PFSK-1 (cell line): ENCODE measurements around the gene C10orf95.

ENCODE experiments used
- FOXP2 ChIP-seq: optimal IDR thresholded peaks from 2 replicates; pipeline ENCODE3; 2011; ENCODE audit warnings: borderline replicate concordance, control low read depth, inconsistent platforms; ENCODE audit not compliant: insufficient read depth; ENCODE audit errors: extremely low read length, extremely low read depth
- POLR2AphosphoS5 ChIP-seq: IDR thresholded peaks from 2 replicates; pipeline ENCODE4 v1.6.1; 2012; ENCODE audit warnings: low read depth, mild to moderate bottlenecking, control low read depth, low read length, moderate library complexity
- SIN3A ChIP-seq: IDR thresholded peaks from 2 replicates; pipeline ENCODE4 v1.6.1; 2012; ENCODE audit warnings: mild to moderate bottlenecking, low read length, moderate library complexity, borderline replicate concordance; ENCODE audit not compliant: insufficient read depth
- TAF1 ChIP-seq: IDR thresholded peaks from 2 replicates; pipeline ENCODE4 v1.6.1; 2012; ENCODE audit warnings: low read length, control low read depth, borderline replicate concordance; ENCODE audit not compliant: insufficient read depth
- TF ChIP-seq, protein P1 (sequence below), 2 experiments: IDR thresholded peaks; 2 replicates each; pipeline versions ENCODE4 v1.6.1 to v1.8.0; 2011 to 2012; ENCODE audit warnings: low read depth in 2 of 2, low read length in 2 of 2, control low read depth in 1 of 2, inconsistent platforms in 1 of 2, mild to moderate bottlenecking in 1 of 2, moderate library complexity in 1 of 2; ENCODE audit not compliant: insufficient read depth in 1 of 2

Gene C10orf95

DNA sequence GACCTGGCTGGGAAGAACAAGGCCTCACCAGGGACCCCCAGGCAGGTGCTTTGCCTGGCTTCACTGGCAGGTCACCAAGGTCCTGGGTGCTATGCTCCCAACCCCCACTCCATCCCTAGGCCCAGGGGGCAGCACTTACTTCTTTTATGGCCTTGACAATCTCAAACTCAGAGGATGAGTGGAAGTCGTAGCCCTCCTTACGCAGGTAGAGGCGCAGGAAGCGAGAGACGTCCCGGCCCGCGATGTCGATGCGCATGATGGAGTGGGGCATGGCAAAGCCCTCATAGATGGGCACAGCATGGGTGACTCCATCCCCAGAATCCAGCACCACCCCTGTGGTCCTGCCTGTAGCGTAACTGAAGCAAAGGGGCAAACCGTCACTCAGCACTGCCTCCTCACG is 32.7 kb upstream of the C10orf95 start:
- TF ChIP-seq TAF1, result no peak
- TF ChIP-seq, protein P1, sequence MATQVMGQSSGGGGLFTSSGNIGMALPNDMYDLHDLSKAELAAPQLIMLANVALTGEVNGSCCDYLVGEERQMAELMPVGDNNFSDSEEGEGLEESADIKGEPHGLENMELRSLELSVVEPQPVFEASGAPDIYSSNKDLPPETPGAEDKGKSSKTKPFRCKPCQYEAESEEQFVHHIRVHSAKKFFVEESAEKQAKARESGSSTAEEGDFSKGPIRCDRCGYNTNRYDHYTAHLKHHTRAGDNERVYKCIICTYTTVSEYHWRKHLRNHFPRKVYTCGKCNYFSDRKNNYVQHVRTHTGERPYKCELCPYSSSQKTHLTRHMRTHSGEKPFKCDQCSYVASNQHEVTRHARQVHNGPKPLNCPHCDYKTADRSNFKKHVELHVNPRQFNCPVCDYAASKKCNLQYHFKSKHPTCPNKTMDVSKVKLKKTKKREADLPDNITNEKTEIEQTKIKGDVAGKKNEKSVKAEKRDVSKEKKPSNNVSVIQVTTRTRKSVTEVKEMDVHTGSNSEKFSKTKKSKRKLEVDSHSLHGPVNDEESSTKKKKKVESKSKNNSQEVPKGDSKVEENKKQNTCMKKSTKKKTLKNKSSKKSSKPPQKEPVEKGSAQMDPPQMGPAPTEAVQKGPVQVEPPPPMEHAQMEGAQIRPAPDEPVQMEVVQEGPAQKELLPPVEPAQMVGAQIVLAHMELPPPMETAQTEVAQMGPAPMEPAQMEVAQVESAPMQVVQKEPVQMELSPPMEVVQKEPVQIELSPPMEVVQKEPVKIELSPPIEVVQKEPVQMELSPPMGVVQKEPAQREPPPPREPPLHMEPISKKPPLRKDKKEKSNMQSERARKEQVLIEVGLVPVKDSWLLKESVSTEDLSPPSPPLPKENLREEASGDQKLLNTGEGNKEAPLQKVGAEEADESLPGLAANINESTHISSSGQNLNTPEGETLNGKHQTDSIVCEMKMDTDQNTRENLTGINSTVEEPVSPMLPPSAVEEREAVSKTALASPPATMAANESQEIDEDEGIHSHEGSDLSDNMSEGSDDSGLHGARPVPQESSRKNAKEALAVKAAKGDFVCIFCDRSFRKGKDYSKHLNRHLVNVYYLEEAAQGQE (IDR thresholded peaks at IDR 0.05; ENCODE audit: insufficient read depth in 1 of 2, low read depth in 2 of 2, low read length in 2 of 2), result no peak

DNA sequence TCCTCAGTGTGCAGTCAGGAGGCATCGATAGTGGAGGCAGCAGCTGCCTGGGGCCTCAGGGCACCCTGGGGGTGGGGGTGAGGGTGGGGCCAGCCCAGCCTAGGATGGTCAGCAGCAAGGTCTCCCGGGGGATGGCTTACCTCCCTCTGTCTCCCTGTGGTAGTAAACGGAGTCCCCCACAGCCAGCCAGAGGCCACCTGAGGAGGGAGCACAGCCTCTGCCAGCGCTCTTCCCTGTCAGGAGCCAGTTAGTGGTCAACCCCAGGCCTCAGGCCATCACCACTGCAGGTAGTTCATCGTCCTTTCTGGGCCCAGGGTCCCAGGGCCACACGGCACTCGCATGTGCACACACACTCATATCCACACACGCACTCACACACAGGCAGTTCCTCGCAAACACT is 29.1 kb upstream of the C10orf95 start:
- TF ChIP-seq TAF1 (no peak), SIN3A (no peak), FOXP2 (no peak), POLR2AphosphoS5 (no peak)
- TF ChIP-seq, protein P1 (IDR thresholded peaks at IDR 0.05; ENCODE audit: insufficient read depth in 1 of 2, low read depth in 2 of 2, low read length in 2 of 2), result no peak

GRCh38 chr10:102479651-102480050 is 28.3 kb upstream of the C10orf95 start:
- TF ChIP-seq TAF1 (no peak), SIN3A (no peak), FOXP2 (no peak), POLR2AphosphoS5 (no peak)
- TF ChIP-seq, protein P1 (IDR thresholded peaks at IDR 0.05; ENCODE audit: insufficient read depth in 1 of 2, low read depth in 2 of 2, low read length in 2 of 2), result no peak

GRCh38 chr10:102476466-102477141 is 25.3 kb upstream of the C10orf95 start:
- TF ChIP-seq, protein P1 (IDR thresholded peaks at IDR 0.05; ENCODE audit: insufficient read depth in 1 of 2, low read depth in 2 of 2, low read length in 2 of 2), result no peak
- TF ChIP-seq POLR2AphosphoS5 (no peak), TAF1 (no peak), FOXP2 (no peak)

GRCh38 chr10:102475451-102476040 is 24.2 kb upstream of the C10orf95 start:
- TF ChIP-seq TAF1, result no peak
- TF ChIP-seq POLR2AphosphoS5, result no peak
- TF ChIP-seq FOXP2, result no peak
- TF ChIP-seq, protein P1 (IDR thresholded peaks at IDR 0.05; ENCODE audit: insufficient read depth in 1 of 2, low read depth in 2 of 2, low read length in 2 of 2), result no peak
- TF ChIP-seq SIN3A, result no peak
